ENCODE data around the gene DCST1.

Gene DCST1

GRCh38 chr1:155057104-155057503 is 23.5 kb downstream of the DCST1 start:
- DNase-seq: no peak

- no peak for DNase-seq
These were observed 24.2 kb downstream of the DCST1 start for GRCh38 chr1:155057788-155058211.

- DNase-seq: no peak
These were observed 27.1 kb downstream of the DCST1 start for GRCh38 chr1:155060736-155061135.

- DNase-seq: peak; percentile 68
These were observed 27.9 kb downstream of the DCST1 start for GRCh38 chr1:155061381-155062150.

- DNase-seq: no peak
These were observed 28.6 kb downstream of the DCST1 start for GRCh38 chr1:155062151-155062686.

GRCh38 chr1:155062702-155063411 is 29.2 kb downstream of the DCST1 start:
- no peak for DNase-seq

- peak; percentile 78 for DNase-seq
These were observed 30.0 kb downstream of the DCST1 start, which contains the start of gene EFNA4 for GRCh38 chr1:155063550-155064110. EFNA4 (plus strand) TSS chr1:155063740; CDS start chr1:155063824, 84 bp downstream.

GRCh38 chr1:155064111-155064831 is 30.6 kb downstream of the DCST1 start:
- DNase-seq: no peak

- no peak for DNase-seq
These were observed 31.3 kb downstream of the DCST1 start for GRCh38 chr1:155064832-155065429.

GRCh38 chr1:155066777-155067176 is 33.2 kb downstream of the DCST1 start:
- no peak for DNase-seq

GRCh38 chr1:155068599-155068998 is 35.0 kb downstream of the DCST1 start:
- DNase-seq: no peak

- DNase-seq: no peak
These were observed 36.0 kb downstream of the DCST1 start for GRCh38 chr1:155069551-155070157.

GRCh38 chr1:155070158-155070621 is 36.6 kb downstream of the DCST1 start:
- DNase-seq: no peak

GRCh38 chr1:155070721-155071569 is 37.3 kb downstream of the DCST1 start:
- peak; percentile 77 for DNase-seq

- peak; percentile 48 for DNase-seq
These were observed 38.1 kb downstream of the DCST1 start for GRCh38 chr1:155071701-155072100.

GRCh38 chr1:155072531-155073289 is 39.1 kb downstream of the DCST1 start:
- DNase-seq: peak; percentile 56

GRCh38 chr1:155073377-155074242 is 40.0 kb downstream of the DCST1 start:
- DNase-seq: no peak

- DNase-seq: no peak
These were observed 41.9 kb downstream of the DCST1 start for GRCh38 chr1:155075535-155075934.

- DNase-seq: no peak
These were observed 42.7 kb downstream of the DCST1 start for GRCh38 chr1:155076371-155076770.
